DMS153 treated with DMSO at 0.1 percent for 48 hours (cell line): Measurements from ENCODE around the gene STOML1.

Source experiments
- DNase-seq: peaks from one replicate; lab custom pipeline; 2025; ENCODE audit not compliant: unreplicated experiment; lab: John Stamatoyannopoulos, UW

The STOML1 gene

DNA sequence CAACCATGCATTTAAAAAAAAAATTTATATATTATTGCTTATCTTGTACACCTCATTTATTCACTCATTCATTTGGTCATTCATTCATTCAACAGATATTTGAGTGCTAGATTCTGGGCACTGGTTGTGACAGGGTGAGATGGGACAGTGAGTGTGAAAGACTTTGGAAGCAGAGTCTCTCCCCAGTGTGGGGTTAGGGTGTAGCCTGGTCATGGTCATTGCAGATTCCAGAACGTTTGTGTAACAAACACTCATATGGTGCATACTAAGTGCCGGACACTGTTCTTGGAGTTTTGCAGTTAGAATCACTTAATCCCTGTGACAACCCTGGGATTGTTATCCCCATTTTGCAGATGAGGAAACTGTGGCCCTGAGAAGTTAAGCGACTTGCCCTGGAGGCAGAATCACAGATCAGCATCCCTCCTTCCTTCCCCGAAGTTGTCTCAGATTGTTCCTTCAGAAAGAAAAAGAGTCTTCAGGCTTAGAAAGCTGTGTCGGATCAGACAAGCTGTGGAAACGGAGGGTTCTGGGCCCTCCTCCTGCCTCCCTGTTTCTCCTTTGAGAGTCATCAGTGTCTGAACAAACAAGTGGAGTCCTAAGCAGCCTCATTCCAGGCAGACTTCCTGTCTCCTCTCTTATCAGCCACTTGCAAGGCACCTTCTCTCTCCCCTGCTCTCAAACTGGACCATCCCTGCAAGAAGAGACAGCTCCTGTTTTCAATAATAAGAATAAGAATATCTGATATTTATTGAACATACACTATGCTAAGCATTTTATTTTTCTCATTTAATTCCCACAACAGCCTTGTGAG, 59.5 kb downstream of the STOML1 start:
- no peak for DNase-seq

DNA sequence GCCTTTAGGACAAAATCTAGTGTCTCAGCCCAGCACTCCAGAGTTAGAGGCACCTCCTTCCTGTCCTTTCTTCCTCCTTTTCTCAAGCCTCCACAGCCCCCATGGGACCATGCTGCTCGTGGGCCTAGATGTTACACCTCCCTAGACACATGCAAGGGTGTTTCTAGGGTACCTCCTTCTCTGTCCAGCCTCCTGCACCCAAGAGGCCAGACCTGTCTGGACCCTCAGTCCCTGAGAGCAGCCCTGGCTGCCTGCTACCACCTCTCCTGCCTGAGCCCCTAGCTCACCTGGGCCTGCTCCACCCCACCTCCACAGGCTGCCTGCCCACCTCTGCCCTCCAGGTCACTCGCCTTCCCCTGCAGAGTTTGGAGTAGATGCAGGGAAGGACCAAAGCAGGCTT, 60.7 kb downstream of the STOML1 start:
- no peak for DNase-seq

DNA sequence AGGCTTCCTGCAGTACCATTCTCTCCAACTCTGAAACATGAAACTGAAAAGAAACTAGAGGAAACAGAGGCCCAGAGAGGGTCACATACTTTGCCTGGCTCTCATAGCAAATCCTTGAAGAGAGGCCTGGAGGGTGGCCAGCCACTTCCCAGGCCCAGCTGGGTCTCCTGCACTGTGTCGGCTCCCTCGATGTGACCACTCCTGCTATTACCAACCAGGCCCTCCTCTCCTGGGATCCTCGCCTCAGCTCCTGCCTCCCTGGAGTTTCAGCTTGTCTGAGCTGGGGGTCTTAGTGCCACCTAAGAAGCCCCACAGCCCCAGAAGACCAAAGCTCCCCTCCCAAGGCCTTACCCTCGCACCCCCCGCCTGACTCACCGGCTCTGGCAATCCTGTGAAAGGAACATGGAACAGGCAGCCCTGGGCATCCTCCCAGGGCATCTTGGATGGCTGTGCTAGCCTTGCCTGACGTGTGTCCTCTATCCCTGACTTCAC, 61.3 kb downstream of the STOML1 start:
- DNase-seq = no peak

DNA sequence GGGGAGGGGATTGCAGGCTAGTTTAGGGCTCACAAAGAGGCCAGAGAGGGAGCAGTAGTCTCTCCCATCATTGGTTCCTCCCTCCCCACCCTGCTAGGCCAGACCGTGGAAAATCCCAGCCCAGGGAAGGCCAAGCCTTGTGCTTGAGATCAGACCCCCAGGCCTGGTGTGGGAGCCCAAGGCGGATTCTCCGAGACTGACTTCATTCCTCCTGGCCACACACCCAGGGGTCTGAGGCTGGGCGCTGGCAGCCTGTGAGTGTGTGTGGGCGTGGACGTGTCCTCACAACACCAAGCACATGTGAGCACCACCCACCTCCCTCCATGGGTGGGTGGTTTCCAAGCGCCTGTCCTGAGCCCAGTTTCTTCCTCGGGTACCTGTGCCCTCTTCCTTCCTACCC, 61.7 kb downstream of the STOML1 start:
- no peak for DNase-seq

DNA sequence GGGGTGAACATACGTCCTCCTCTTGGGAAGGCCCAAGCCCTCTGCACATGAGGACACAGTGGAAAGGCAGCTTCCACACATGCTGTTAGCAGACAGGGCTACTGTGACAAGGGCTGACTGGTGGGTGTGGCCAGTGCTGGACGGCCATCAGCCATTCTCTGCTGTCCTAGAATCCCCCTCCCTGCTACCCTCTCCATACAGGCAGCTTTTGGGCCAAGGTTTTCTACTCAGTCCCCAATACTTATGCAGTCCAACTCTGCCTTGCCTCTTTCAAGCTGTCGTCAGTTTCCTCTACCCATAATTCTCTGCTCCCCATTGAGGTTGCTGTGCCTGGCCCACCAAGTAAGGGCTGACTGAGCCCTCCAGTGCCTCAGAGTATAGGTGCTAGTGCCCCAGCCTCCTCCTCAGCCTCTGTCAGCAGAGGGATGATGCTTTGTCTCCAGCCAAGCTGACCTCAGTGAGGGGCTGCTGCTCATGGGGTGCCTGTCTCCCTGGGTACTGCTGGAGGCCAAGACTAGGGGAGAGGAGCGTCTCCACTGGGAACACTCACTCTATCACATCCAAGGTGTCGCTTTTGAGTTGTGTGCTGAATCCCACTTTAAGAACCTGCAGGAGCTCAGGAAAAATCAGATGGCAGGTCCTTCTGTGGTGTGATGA, 63.0 kb downstream of the STOML1 start:
- DNase-seq = no peak
